ENCODE results near the gene MAPK8IP3. TPM values are rescaled to one million over a fixed set of nuclear protein-coding genes. Genes with fewer than 3 reads are reported as not detected.

Gene MAPK8IP3
- total RNA-seq, 1 donor from 2014 or later: 147 TPM

DNA sequence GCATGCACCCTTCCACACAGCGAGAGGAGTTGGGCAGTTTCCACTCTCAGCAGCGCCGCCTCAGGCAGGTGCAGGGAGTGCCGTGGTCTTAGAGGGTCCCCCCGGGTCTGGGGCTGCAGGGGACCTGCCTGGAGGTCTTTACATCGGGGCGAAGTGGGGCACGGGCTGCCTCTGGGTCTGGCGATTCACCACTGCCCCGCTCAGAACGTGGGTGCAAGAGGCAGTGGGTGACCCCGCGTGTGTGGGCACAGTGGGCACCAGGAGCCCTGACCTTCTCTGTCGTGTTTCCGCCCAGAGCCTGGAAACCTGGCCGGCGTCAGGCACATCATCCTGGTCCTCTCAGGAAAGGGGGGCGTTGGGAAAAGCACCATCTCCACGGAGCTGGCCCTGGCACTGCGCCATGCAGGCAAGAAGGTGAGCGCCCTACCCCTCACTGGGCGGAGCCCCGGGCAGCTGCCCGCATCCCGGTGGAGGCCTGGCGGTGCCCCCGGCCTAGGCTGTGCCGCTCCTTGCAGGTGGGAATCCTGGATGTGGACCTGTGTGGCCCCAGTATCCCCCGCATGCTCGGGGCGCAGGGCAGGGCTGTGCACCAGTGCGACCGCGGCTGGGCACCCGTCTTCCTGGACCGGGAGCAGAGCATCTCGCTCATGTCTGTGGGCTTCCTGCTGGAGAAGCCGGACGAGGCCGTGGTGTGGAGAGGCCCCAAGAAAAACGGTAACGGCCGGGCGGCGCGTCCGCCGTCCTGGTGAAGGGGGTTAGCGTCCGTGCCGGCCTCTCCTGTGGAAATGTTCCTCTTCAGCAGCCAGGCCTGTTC is 80.5 kb downstream of the MAPK8IP3 start:
- Mint-ChIP-seq H3K4me1 (ENCODE audit: unreplicated experiment) (peaks cover 9% of the 10 kb centered on the region), H3K4me3 (ENCODE audit: unreplicated experiment) (no peak overlapping the region), H3K36me3 (ENCODE audit: low read depth, unreplicated experiment) (peaks cover 3% of the 10 kb centered on the region), H3K9me3 (ENCODE audit: unreplicated experiment) (no peaks in the 10 kb centered on the region), H3K27me3 (ENCODE audit: unreplicated experiment) (peaks cover 6% of the 10 kb centered on the region), H3K27ac (ENCODE audit: unreplicated experiment) (no peak overlapping the region)
- DNase-seq (ENCODE audit: low spot score): peak; percentile 3
- TF ChIP-seq, protein P1, sequence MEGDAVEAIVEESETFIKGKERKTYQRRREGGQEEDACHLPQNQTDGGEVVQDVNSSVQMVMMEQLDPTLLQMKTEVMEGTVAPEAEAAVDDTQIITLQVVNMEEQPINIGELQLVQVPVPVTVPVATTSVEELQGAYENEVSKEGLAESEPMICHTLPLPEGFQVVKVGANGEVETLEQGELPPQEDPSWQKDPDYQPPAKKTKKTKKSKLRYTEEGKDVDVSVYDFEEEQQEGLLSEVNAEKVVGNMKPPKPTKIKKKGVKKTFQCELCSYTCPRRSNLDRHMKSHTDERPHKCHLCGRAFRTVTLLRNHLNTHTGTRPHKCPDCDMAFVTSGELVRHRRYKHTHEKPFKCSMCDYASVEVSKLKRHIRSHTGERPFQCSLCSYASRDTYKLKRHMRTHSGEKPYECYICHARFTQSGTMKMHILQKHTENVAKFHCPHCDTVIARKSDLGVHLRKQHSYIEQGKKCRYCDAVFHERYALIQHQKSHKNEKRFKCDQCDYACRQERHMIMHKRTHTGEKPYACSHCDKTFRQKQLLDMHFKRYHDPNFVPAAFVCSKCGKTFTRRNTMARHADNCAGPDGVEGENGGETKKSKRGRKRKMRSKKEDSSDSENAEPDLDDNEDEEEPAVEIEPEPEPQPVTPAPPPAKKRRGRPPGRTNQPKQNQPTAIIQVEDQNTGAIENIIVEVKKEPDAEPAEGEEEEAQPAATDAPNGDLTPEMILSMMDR (IDR thresholded peaks at IDR 0.05; ENCODE audit: unreplicated experiment): no peak

DNA sequence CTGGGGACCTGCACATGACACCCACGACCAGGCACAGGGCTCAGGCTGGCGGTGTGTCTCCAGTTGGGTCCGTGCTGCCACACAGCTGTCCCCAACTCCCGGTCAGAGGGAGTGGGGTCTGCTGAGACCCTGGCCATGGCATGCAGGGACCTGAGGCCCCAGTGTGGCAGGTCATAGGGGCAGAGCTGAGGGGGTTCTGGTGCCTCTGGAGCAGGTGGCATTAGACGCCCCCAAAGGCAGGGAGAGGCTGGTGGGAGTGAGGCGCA is 81.0 kb downstream of the MAPK8IP3 start:
- H3K27me3 Mint-ChIP-seq (ENCODE audit: unreplicated experiment): peaks cover 4% of the 10 kb centered on the region
- DNase-seq (ENCODE audit: low spot score): no peak
- H3K9me3 Mint-ChIP-seq (ENCODE audit: unreplicated experiment): no peaks in the 10 kb centered on the region
- H3K36me3 Mint-ChIP-seq (ENCODE audit: low read depth, unreplicated experiment): peaks cover 3% of the 10 kb centered on the region
- H3K4me1 Mint-ChIP-seq (ENCODE audit: unreplicated experiment): peaks cover 4% of the 10 kb centered on the region
- TF ChIP-seq, protein P1 (IDR thresholded peaks at IDR 0.05; ENCODE audit: unreplicated experiment): no peak
- H3K27ac Mint-ChIP-seq (ENCODE audit: unreplicated experiment): no peak overlapping the region
- H3K4me3 Mint-ChIP-seq (ENCODE audit: unreplicated experiment): no peak overlapping the region

DNA sequence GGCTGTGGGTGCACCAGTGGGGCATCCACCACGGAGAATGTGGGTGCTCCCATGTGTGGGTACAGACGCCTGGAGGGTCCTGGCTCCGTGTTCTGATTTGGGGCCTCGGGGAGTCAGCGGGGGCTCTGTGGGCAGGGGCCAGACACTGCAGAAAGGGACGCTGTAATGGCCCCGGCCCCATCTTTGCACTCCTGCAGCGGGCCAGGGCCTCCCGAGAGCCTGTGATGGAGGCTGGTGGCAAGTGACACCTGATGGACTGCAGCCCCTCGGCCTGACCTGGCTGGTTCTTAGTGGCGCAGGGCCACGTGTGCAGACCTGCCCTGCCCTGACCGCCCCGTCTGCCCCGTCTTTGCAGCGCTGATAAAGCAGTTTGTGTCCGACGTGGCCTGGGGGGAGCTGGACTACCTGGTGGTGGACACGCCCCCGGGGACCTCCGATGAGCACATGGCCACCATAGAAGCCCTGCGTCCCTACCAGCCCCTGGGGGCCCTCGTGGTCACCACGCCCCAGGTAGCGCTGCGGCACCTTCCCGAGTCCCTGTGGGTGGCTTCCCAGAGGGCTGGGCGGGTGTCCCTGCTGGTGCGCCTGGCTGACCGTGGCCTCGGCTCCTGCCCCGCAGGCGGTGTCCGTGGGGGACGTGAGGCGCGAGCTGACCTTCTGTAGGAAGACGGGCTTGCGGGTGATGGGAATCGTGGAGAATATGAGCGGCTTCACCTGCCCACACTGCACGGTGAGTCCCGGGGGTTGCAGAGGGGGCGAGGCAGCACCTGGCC is 81.5 kb downstream of the MAPK8IP3 start:
- Mint-ChIP-seq H3K27me3 (ENCODE audit: unreplicated experiment) (peaks cover 3% of the 10 kb centered on the region), H3K36me3 (ENCODE audit: low read depth, unreplicated experiment) (peaks cover 3% of the 10 kb centered on the region), H3K4me1 (ENCODE audit: unreplicated experiment) (peaks cover 4% of the 10 kb centered on the region), H3K9me3 (ENCODE audit: unreplicated experiment) (no peaks in the 10 kb centered on the region), H3K4me3 (ENCODE audit: unreplicated experiment) (no peak overlapping the region), H3K27ac (ENCODE audit: unreplicated experiment) (no peak overlapping the region)
- no peak for DNase-seq (ENCODE audit: low spot score)
- TF ChIP-seq, protein P1 (IDR thresholded peaks at IDR 0.05; ENCODE audit: unreplicated experiment): no peak

DNA sequence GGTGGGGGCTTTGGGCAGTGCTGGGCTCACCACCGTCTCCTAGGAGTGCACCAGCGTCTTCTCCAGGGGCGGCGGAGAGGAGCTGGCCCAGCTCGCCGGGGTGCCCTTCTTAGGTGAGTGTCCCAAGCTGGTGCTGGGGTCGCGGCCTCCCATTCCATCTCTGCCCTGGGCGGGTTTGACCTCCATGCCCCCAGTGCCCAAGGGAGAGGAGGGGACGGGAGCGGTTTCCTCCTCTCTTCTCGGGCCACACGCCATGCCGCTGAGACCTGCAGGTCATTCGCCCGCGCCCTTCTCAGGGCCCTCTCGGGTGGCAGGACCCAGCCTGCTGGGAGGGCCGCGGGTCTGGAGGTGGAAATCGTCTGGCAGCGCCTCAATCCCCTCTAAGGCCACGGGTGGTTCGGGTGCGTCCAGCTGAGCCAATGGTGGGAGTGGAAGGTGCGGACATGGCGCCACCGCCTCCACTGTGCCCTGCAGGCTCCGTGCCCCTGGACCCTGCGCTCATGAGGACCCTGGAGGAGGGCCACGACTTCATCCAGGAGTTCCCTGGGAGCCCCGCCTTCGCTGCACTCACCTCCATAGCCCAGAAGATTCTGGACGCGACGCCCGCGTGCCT is 82.2 kb downstream of the MAPK8IP3 start:
- H3K9me3 Mint-ChIP-seq (ENCODE audit: unreplicated experiment): no peaks in the 10 kb centered on the region
- H3K4me3 Mint-ChIP-seq (ENCODE audit: unreplicated experiment): no peak overlapping the region
- H3K4me1 Mint-ChIP-seq (ENCODE audit: unreplicated experiment): peaks cover 3% of the 10 kb centered on the region
- no peaks in the 10 kb centered on the region for H3K27me3 Mint-ChIP-seq (ENCODE audit: unreplicated experiment)
- DNase-seq (ENCODE audit: low spot score): no peak
- H3K27ac Mint-ChIP-seq (ENCODE audit: unreplicated experiment): no peak overlapping the region
- TF ChIP-seq, protein P1 (IDR thresholded peaks at IDR 0.05; ENCODE audit: unreplicated experiment): no peak
- peaks cover 3% of the 10 kb centered on the region for H3K36me3 Mint-ChIP-seq (ENCODE audit: low read depth, unreplicated experiment)

Data from endothelial cell (in vitro differentiated cells).